Heart left ventricle (tissue), 13 donors: ENCODE measurements around the gene MIER3.

ENCODE experiments used
- POLR2A ChIP-seq, 2 donors: fragments of 450-650 bp; IDR thresholded peaks; one replicate each; pipeline ENCODE4 v1.6.1; 2017; ENCODE audit warnings: antibody characterized with exemption in 2 of 2, mild to moderate bottlenecking in 2 of 2, moderate library complexity in 2 of 2
- TF ChIP-seq, protein P1 (sequence below), 12 donors: fragments of 200-600 bp; sonication (generic) in 4 of 12; IDR thresholded peaks; one replicate each; pipeline versions ENCODE4 v1.5.0 to v1.8.0; 2018 to 2022; ENCODE audit warnings: antibody characterized with exemption in 12 of 12, mild to moderate bottlenecking in 5 of 12
- donor health status: ischemic (EF 13 %, LVEDD 7.1; RV severe dilation, severe dysfunction).
- donor health status: DM: no; HTN: yes; CAD: no.
- donor health status: DM: no; HTN: no; CAD: no.
- donor health status: ischemic (EF 25% LVEDD 6.9; RV normal size, moderate dysfunction).
- donor health status: ischemic (EF 25% LVEDD 5.7; RV mildly dilated, moderate dysfunction).
- donor health status: ischemic (EF 35%, LVEDD 5.7; RV mildly dilated, moderate dysfunction).
- donor health status: nonischemic (EF 11% LVEDD 7.7; RV severe dilation, severe dysfunction).
- donor health status: DM: yes; HTN: yes; CAD: no.
- donor health status: PGD.
- donor health status: ischemic (EF 29% LVEDD 5.4; RV normal size, mild dysfunction).
- donor health status: nonischemic (EF 23%, LVEDD 6.1; RV moderate dilation, normal function).

DNA sequence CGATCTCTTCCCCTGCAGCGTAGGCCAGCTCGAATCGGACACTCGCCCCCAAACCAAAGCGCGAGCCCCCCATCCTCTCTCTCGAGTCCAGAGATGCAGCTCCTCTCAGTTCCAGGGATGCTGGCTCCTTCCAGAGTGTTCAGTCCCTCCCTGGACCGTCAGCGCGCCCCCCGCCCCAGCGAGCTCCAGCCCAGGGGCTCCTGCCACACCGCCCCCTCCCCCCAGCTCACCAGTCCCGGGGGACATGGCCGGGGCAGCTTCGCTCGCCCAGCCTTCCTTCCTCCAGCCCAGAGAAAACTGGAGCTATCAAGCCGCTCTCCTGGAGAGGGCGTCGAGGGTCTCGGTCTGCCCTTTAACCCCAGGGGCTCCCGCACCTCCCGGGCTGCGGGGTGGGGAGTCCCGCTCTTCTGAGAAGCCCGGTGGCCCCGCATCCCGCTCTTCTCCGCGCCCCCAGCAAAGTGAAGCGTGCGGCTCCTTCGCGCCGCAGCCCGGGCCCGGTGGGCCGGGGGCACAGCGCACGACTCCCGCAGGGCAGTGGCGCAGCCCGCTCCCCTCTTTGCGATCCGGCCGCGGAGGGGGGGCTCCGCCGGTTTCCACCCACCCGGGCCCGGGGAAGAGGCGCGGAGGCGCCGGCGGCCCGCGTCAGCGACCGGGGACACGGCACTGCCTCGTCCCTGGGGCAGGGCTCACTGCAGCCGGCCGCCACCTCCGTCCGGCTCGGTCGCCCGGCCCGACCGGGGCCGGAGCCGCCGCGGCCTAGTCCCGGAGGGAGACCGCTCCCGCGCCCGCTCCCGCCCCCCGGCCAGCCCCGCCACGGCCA is 587 bp downstream of the MIER3 start:
- TF ChIP-seq, protein P1, sequence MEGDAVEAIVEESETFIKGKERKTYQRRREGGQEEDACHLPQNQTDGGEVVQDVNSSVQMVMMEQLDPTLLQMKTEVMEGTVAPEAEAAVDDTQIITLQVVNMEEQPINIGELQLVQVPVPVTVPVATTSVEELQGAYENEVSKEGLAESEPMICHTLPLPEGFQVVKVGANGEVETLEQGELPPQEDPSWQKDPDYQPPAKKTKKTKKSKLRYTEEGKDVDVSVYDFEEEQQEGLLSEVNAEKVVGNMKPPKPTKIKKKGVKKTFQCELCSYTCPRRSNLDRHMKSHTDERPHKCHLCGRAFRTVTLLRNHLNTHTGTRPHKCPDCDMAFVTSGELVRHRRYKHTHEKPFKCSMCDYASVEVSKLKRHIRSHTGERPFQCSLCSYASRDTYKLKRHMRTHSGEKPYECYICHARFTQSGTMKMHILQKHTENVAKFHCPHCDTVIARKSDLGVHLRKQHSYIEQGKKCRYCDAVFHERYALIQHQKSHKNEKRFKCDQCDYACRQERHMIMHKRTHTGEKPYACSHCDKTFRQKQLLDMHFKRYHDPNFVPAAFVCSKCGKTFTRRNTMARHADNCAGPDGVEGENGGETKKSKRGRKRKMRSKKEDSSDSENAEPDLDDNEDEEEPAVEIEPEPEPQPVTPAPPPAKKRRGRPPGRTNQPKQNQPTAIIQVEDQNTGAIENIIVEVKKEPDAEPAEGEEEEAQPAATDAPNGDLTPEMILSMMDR (IDR thresholded peaks at IDR 0.05), result peak in 1 of 12 donors; percentile 6
- no peak for TF ChIP-seq POLR2A (IDR thresholded peaks at IDR 0.05)
